ENCODE measurements around the gene WASHC4.

GRCh38 chr12:105120551-105120950 lies 13.0 kb downstream of the WASHC4 start:
- TF ChIP-seq EZH2phosphoT487 (IDR thresholded peaks at IDR 0.05; ENCODE audit: borderline replicate concordance, low read length), result no peak
- no peak for TF ChIP-seq CTCF (IDR thresholded peaks at IDR 0.05; ENCODE audit: low read depth, low read length, poor library complexity, severe bottlenecking)
